CD14-positive monocyte (primary cell): ENCODE results near the gene GABRA6. TPM values are rescaled to one million over a fixed set of nuclear protein-coding genes. Genes with fewer than 3 reads are reported as not detected.

Experiments used
- DNase-seq, 3 donors: peaks; one replicate each; pipeline ENCODE4 v3.0.0-alpha.2; 2011 to 2022
- H2AFZ ChIP-seq: 2 replicates; pipeline ENCODE4 v1.6.0; 2012; ENCODE audit warnings: mild to moderate bottlenecking, low read depth, low read length, inconsistent platforms; ENCODE audit not compliant: insufficient read depth, poor library complexity, severe bottlenecking
- H3K27ac ChIP-seq, 2 donors: 1 replicate in 1 of 2; 2 replicates in 1 of 2; pipeline ENCODE4 v1.5.1; 2012 to 2013; ENCODE audit warnings: low read length in 2 of 2, control low read depth in 1 of 2, inconsistent platforms in 1 of 2, low read depth in 1 of 2, mild to moderate bottlenecking in 1 of 2
- H3K27me3 ChIP-seq, 2 donors: one replicate each; pipeline versions ENCODE4 v1.6.0 to v1.6.1; 2011 to 2013; ENCODE audit warnings: low read length in 2 of 2; ENCODE audit not compliant: control insufficient read depth in 2 of 2, insufficient read depth in 2 of 2
- H3K36me3 ChIP-seq, 2 donors: replicated peaks in 1 of 2; 1 replicate in 1 of 2; 2 replicates in 1 of 2; pipeline versions ENCODE4 v1.5.1 to v1.6.1; 2012 to 2013; ENCODE audit warnings: low read length in 2 of 2, control low read depth in 1 of 2, inconsistent platforms in 1 of 2, mild to moderate bottlenecking in 1 of 2; ENCODE audit not compliant: insufficient read depth in 2 of 2, control insufficient read depth in 1 of 2
- H3K4me1 ChIP-seq, 2 donors: 1 replicate in 1 of 2; 2 replicates in 1 of 2; pipeline versions ENCODE4 v1.5.1 to v1.6.1; 2012 to 2013; ENCODE audit warnings: low read length in 2 of 2, control low read depth in 1 of 2, inconsistent platforms in 1 of 2, mild to moderate bottlenecking in 1 of 2, moderate library complexity in 1 of 2; ENCODE audit not compliant: insufficient read depth in 2 of 2, control insufficient read depth in 1 of 2
- H3K4me2 ChIP-seq: replicated peaks from 2 replicates; pipeline ENCODE3; 2012; ENCODE audit warnings: low read length, moderate library complexity, mild to moderate bottlenecking; ENCODE audit not compliant: poor library complexity, severe bottlenecking; ENCODE audit errors: extremely low read depth
- H3K4me3 ChIP-seq, 3 experiments: fragments of 200-600 bp in 1 of 3; sonication (generic) in 1 of 3; replicated peaks in 1 of 3; 1 replicate in 2 of 3; 2 replicates in 1 of 3; pipeline ENCODE4 v1.5.1; 2011 to 2013; ENCODE audit warnings: low read length in 3 of 3, mild to moderate bottlenecking in 3 of 3, control low read depth in 2 of 3, low read depth in 2 of 3, inconsistent platforms in 1 of 3, moderate library complexity in 1 of 3
- H3K79me2 ChIP-seq: 2 replicates; pipeline ENCODE4 v1.6.0; 2012; ENCODE audit warnings: mild to moderate bottlenecking, control low read depth, inconsistent platforms, low read length, moderate library complexity; ENCODE audit not compliant: insufficient read depth
- H3K9ac ChIP-seq: 2 replicates; pipeline ENCODE4 v1.6.0; 2017; ENCODE audit warnings: low read length, mild to moderate bottlenecking; ENCODE audit not compliant: insufficient read depth, poor library complexity, severe bottlenecking
- H3K9me3 ChIP-seq, 2 donors: replicated peaks in 1 of 2; 1 replicate in 1 of 2; 2 replicates in 1 of 2; pipeline versions ENCODE4 v1.5.1 to v1.6.1; 2012 to 2013; ENCODE audit warnings: low read length in 2 of 2, control low read depth in 1 of 2; ENCODE audit not compliant: control insufficient read depth in 1 of 2, insufficient read depth in 1 of 2
- H4K20me1 ChIP-seq: 2 replicates; pipeline ENCODE4 v1.6.0; 2012; ENCODE audit warnings: mild to moderate bottlenecking, low read length, control low read depth, moderate library complexity; ENCODE audit not compliant: insufficient read depth
- H3K27ac Mint-ChIP-seq, 7 donors: one replicate each; pipeline ENCODE4 v1.8.0; 2020; ENCODE audit warnings: mild to moderate bottlenecking in 7 of 7, mixed read lengths in 7 of 7, moderate library complexity in 6 of 7, inconsistent platforms in 2 of 7
- H3K27me3 Mint-ChIP-seq, 3 donors: one replicate each; pipeline ENCODE4 v1.8.0; 2021 to 2022; ENCODE audit warnings: low read depth in 3 of 3, mild to moderate bottlenecking in 3 of 3, mixed read lengths in 3 of 3, moderate library complexity in 3 of 3, inconsistent platforms in 1 of 3
- H3K36me3 Mint-ChIP-seq, 2 donors: one replicate each; pipeline ENCODE4 v1.8.0; 2020; ENCODE audit warnings: mixed read lengths in 2 of 2, inconsistent platforms in 1 of 2, mild to moderate bottlenecking in 1 of 2
- H3K4me1 Mint-ChIP-seq: one replicate; pipeline ENCODE4 v1.8.0; 2020; ENCODE audit warnings: mild to moderate bottlenecking, mixed read lengths
- H3K4me3 Mint-ChIP-seq, 2 donors: one replicate each; pipeline ENCODE4 v1.8.0; 2020; ENCODE audit warnings: mild to moderate bottlenecking in 2 of 2, mixed read lengths in 2 of 2, moderate library complexity in 1 of 2
- H3K9me3 Mint-ChIP-seq, 7 donors: one replicate each; pipeline ENCODE4 v1.8.0; 2020 to 2022; ENCODE audit warnings: mixed read lengths in 7 of 7, mild to moderate bottlenecking in 6 of 7, moderate library complexity in 6 of 7, inconsistent platforms in 2 of 7
- CTCF ChIP-seq: fragments of 200-600 bp; IDR thresholded peaks from one replicate; pipeline ENCODE4 v1.8.0; 2022; ENCODE audit warnings: antibody characterized with exemption, mild to moderate bottlenecking
- WGBS: methylation state at CpG from one replicate; pipeline ENCODE4 v1.1.5; 2013; ENCODE audit warnings: missing lambda C conversion rate; ENCODE audit not compliant: insufficient coverage; 5-methylcytosine and 5-hydroxymethylcytosine counted together
- intact Hi-C, 2 donors: fragments of 100-400 bp; cut with micrococcal nuclease; formaldehyde crosslinking; loops; one replicate each; pipeline versions ENCODE4 v1.15.0 to v1.15.1; 2023
- polyA plus RNA-seq, 3 donors: library from polyadenylated mRNA; depleted of rRNA in 1 of 3; unstranded in 2 of 3; stranded (reverse) in 1 of 3; fragments of 300-500 nt in 2 of 3; fragments of >200 nt in 1 of 3; fragmentation: Illumina TruSeq in 2 of 3; gene quantifications; 1 replicate in 2 of 3; 2 replicates in 1 of 3; pipeline ENCODE4 v1.2.3, GENCODE V29; 2012 to 2021

The GABRA6 gene
- polyA plus RNA-seq, 3 donors = not detected

- no peaks in the 10 kb centered on the region for H3K9me3 ChIP-seq
- Mint-ChIP-seq H3K36me3 (no peaks in the 10 kb centered on the region), H3K4me1 (no peaks in the 10 kb centered on the region), H3K27me3 (peaks cover 0 to 2% (median 0%) of the 10 kb centered on the region in 3 donors), H3K27ac (peak overlapping the region in 1 of 7 donors; percentile 1), H3K4me3 (no peak overlapping the region), H3K9me3 (peaks cover 0 to 2% (median 0%) of the 10 kb centered on the region in 7 donors)
- H3K27me3 ChIP-seq = no peaks in the 10 kb centered on the region
- 7% methylated on average over 1 of the region's 2 CpGs for WGBS
- H3K27ac ChIP-seq = no peak overlapping the region
- no peaks in the 10 kb centered on the region for H3K4me1 ChIP-seq
- H3K9ac ChIP-seq = no peak overlapping the region
- H4K20me1 ChIP-seq = no peaks in the 10 kb centered on the region
- DNase-seq = no peak
- TF ChIP-seq CTCF = no peak
- no peak overlapping the region for H3K4me3 ChIP-seq
- H3K36me3 ChIP-seq = no peaks in the 10 kb centered on the region
- H2AFZ ChIP-seq = no peak overlapping the region
- no peaks in the 10 kb centered on the region for H3K79me2 ChIP-seq
- no peak overlapping the region for H3K4me2 ChIP-seq
- intact Hi-C loops = no loop called here
These were observed 9.4 kb upstream of the GABRA6 start for GRCh38 chr5:161676103-161676502.

- no peak overlapping the region for H3K4me3 ChIP-seq
- no peaks in the 10 kb centered on the region for H3K36me3 ChIP-seq
- H3K27ac ChIP-seq = no peak overlapping the region
- no peaks in the 10 kb centered on the region for H3K4me1 ChIP-seq
- no peak overlapping the region for H3K9ac ChIP-seq
- H3K36me3 Mint-ChIP-seq = no peaks in the 10 kb centered on the region
- no peaks in the 10 kb centered on the region for H3K27me3 ChIP-seq
- H3K4me1 Mint-ChIP-seq = no peaks in the 10 kb centered on the region
- DNase-seq = no peak
- H3K27ac Mint-ChIP-seq = no peak overlapping the region
- intact Hi-C loops = no loop called here
- peaks cover 0 to 2% (median 0%) of the 10 kb centered on the region in 7 donors for H3K9me3 Mint-ChIP-seq
- H3K9me3 ChIP-seq = no peaks in the 10 kb centered on the region
- no peaks in the 10 kb centered on the region for H4K20me1 ChIP-seq
- WGBS = no CpG with 5 or more reads among the region's 8 CpGs
- H2AFZ ChIP-seq = no peak overlapping the region
- TF ChIP-seq CTCF = no peak
- no peak overlapping the region for H3K4me2 ChIP-seq
- H3K27me3 Mint-ChIP-seq = no peaks in the 10 kb centered on the region
- H3K79me2 ChIP-seq = no peaks in the 10 kb centered on the region
- H3K4me3 Mint-ChIP-seq = no peak overlapping the region
These were observed 628 bp downstream of the GABRA6 start for GRCh38 chr5:161686149-161686548.
